Right cardiac atrium (tissue), 5 donors: ENCODE measurements around the gene F13A1. TPM values are rescaled to one million over a fixed set of nuclear protein-coding genes. Genes with fewer than 3 reads are reported as not detected.
A peak's percentile ranks its signal among the peaks of the same experiment; 100 is the strongest.

Source experiments
- ATAC-seq, 2 donors: fragments of 200-7000 bp; cut with Tn5 transposase; one replicate each; pipeline versions ENCODE4 v1.8.0 to v1.9.1; 2020; ENCODE audit warnings: moderate library complexity in 2 of 2, mild to moderate bottlenecking in 1 of 2
- DNase-seq, 3 donors: peaks; one replicate each; pipeline ENCODE4 v3.0.0-alpha.2; 2020
- H3K27ac ChIP-seq: one replicate; pipeline ENCODE4 v1.5.1; 2013; ENCODE audit warnings: mild to moderate bottlenecking, low read length, control low read depth, moderate library complexity
- H3K27me3 ChIP-seq: one replicate; pipeline ENCODE4 v1.6.1; 2013; ENCODE audit not compliant: control insufficient read depth, insufficient read depth
- H3K4me1 ChIP-seq: one replicate; pipeline ENCODE4 v1.6.1; 2013; ENCODE audit warnings: low read length; ENCODE audit not compliant: control insufficient read depth, insufficient read depth
- H3K4me3 ChIP-seq: one replicate; pipeline ENCODE4 v1.5.1; 2013; ENCODE audit warnings: low read length, control low read depth
- H3K9me3 ChIP-seq: one replicate; pipeline ENCODE4 v1.6.1; 2013; ENCODE audit warnings: low read length; ENCODE audit not compliant: control insufficient read depth
- WGBS: extraction: QIAGEN DNeasy Blood & Tissue Kit; methylation state at CpG from one replicate; pipeline ENCODE4 v1.1.7; 2013; 5-methylcytosine and 5-hydroxymethylcytosine counted together
- intact Hi-C, 4 donors: fragments of 100-400 bp; cut with DNase I; formaldehyde crosslinking; loops; one replicate each; pipeline versions ENCODE4 v1.11.0 to v1.14.0; 2022 to 2023
- polyA plus RNA-seq: library from polyadenylated mRNA; stranded (reverse); fragments of 200-250 nt; gene quantifications from one replicate; pipeline ENCODE4 v1.2.3, GENCODE V29; 2013
- total RNA-seq, 4 donors: library from RNA; stranded (reverse); fragmentation: NEBNext Ultra II Directional; extraction: Animal tissue kit (Norgen Biotek cat#: 25700); gene quantifications; one replicate each; pipeline ENCODE4 v1.2.1, GENCODE V29; 2021
- donor health status: healthy with polysubstance abuse.
- donor health status: DM: no; HTN: yes; CAD: no.
- donor health status: DM: no; HTN: no; CAD: no.
- donor health status: DM: no; HTN: yes; CAD: no; lungs with severe emphysema.
- donor health status: DM: yes; HTN: yes; CAD: no.

Gene F13A1
- total and polyA plus RNA-seq, 5 donors, result 9.4 to 140 (median 80.1) TPM

DNA sequence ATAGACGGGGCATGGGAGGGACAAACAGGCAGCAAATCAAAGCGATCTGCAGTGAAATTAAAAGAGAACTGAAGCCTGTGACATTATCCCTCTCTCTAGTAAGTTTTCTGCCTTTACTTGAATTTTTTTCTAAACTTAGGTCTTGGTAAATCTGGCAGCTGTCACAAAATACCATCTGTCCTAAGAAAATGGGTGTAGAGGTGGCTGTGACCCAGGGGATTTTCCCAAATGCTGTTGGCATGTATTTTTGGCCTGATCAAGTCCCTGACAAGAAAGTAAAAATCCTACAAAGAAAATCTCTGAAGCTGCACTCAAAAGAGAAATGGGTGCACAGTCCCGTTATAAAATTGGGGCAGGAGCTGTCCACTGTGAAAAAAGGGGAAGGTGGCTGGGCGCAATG is 30.2 kb upstream of the F13A1 start:
- Histone ChIP-seq H3K27ac (no peak overlapping the region), H3K27me3 (no peaks in the 10 kb centered on the region), H3K9me3 (no peaks in the 10 kb centered on the region), H3K4me3 (no peak overlapping the region), H3K4me1 (no peaks in the 10 kb centered on the region)
- intact Hi-C loops, result no loop called here
- DNase-seq, result no peak
- ATAC-seq, result no peak
- 87% methylated on average over 4 of the region's 4 CpGs for WGBS

- WGBS, result 79% methylated on average over 5 of the region's 5 CpGs
Measured at GRCh38 chr6:6348256-6348655, 27.8 kb upstream of the F13A1 start.

GRCh38 chr6:6346427-6347023 is 26.1 kb upstream of the F13A1 start:
- no peak for DNase-seq
- H3K9me3 ChIP-seq, result no peaks in the 10 kb centered on the region
- 57% methylated on average over 3 of the region's 3 CpGs for WGBS
- no peak overlapping the region for H3K27ac ChIP-seq
- ATAC-seq, result peak in 1 of 2 donors; percentile 45
- intact Hi-C loops, result no loop called here
- no peaks in the 10 kb centered on the region for H3K27me3 ChIP-seq
- no peaks in the 10 kb centered on the region for H3K4me1 ChIP-seq
- no peak overlapping the region for H3K4me3 ChIP-seq

More at GRCh38 chr6:6348256-6348655, 27.8 kb upstream of the F13A1 start:
- Histone ChIP-seq H3K9me3 (no peaks in the 10 kb centered on the region), H3K27ac (no peak overlapping the region), H3K4me3 (no peak overlapping the region), H3K4me1 (no peaks in the 10 kb centered on the region), H3K27me3 (no peaks in the 10 kb centered on the region)
- intact Hi-C loops, result no loop called here
- DNase-seq, result no peak
- no peak for ATAC-seq

- intact Hi-C loops, result no loop called here
- H3K9me3 ChIP-seq, result no peaks in the 10 kb centered on the region
- DNase-seq (peak in 1 of 3 donors; percentile 40), ATAC-seq (no peak)
- 49% methylated on average over 1 of the region's 1 CpG for WGBS
- no peak overlapping the region for H3K27ac ChIP-seq
- H3K4me1 ChIP-seq, result peaks cover 5% of the 10 kb centered on the region
- H3K27me3 ChIP-seq, result no peaks in the 10 kb centered on the region
- H3K4me3 ChIP-seq, result no peak overlapping the region
Measured at GRCh38 chr6:6333501-6333900, 13.0 kb upstream of the F13A1 start.

DNA sequence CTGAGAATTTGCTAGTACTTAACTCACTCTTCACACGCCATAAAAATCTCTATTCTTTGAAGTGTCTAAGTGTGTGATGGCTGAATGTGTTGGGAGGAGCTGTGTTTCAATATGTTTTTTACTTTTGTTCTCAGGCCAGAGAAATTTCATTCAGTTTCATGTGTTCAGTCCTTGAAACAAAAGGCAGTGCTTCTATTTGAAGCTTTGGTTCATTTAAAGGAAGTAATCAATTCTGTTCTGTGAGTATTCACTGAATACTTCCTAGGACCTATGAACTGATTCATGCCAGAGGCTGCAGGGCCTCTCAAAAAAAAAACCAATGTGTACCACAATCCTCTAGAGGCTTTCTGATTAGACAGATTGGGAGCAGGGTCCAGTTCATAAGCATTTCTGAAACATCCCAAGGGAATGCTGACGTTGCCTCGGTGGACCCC is 12.4 kb upstream of the F13A1 start:
- Histone ChIP-seq H3K4me3 (no peak overlapping the region), H3K4me1 (peaks cover 5% of the 10 kb centered on the region), H3K9me3 (no peaks in the 10 kb centered on the region), H3K27ac (no peak overlapping the region), H3K27me3 (no peaks in the 10 kb centered on the region)
- intact Hi-C loops, result no loop called here
- DNase-seq (no peak), ATAC-seq (no peak)
- 64% methylated on average over 3 of the region's 3 CpGs for WGBS

DNA sequence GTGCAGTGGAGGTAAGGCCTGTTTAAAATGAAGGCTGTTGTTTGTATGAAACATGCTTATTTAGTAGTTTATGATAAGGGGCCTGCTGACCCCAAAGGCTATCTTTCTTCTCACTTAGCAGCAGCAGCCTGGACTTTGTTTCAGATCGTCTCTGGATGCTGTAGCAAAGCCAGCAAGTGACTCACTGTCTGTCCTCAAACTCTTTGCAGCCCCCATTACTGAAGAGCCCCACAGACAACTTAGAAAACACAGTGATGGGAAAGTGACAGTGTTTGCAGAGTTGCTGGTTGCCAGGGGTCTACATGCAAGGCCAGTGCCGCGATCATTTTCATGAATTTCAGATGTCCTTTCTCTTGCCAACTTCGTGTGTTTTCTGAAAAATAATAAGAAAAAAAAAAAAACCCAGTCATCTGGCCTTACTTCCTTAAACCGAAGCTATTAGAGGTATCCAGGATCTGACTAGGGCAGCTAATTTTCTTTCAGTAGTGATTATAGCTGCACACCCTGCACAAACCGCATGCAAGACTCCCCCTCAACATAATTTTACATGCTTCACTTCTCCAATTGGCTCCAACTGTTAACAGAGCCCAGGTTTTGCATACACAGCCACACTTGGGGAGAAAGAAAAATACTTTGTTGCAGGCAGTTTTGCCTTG is 11.6 kb upstream of the F13A1 start:
- H3K27ac ChIP-seq, result peak overlapping the region; percentile 18
- 34% methylated on average over 6 of the region's 6 CpGs for WGBS
- DNase-seq (no peak), ATAC-seq (peak in 1 of 2 donors; percentile 59)
- peaks cover 5% of the 10 kb centered on the region for H3K4me1 ChIP-seq
- intact Hi-C loops, result no loop called here
- no peaks in the 10 kb centered on the region for H3K27me3 ChIP-seq
- no peaks in the 10 kb centered on the region for H3K9me3 ChIP-seq
- H3K4me3 ChIP-seq, result no peak overlapping the region

DNA sequence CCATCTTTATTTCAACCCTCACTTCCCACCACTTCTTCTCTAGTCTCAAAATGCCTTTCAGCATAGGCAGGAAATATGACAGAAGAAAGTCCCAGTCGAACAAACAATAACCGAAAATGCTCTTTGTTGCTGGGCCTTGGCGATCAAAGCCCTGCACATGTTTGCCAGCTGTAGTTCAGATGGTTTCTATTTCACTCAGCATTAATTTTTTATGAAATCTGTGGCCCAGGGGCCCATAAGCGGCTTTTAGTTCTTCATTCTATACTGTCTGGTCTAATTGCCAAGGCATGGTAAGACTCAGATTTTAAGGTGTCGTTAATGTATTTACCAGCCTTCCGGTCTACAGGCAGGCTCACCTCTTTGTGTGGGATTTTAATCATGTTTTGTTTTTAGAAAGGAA is 10.9 kb upstream of the F13A1 start:
- no peak overlapping the region for H3K4me3 ChIP-seq
- 67% methylated on average over 6 of the region's 6 CpGs for WGBS

DNA sequence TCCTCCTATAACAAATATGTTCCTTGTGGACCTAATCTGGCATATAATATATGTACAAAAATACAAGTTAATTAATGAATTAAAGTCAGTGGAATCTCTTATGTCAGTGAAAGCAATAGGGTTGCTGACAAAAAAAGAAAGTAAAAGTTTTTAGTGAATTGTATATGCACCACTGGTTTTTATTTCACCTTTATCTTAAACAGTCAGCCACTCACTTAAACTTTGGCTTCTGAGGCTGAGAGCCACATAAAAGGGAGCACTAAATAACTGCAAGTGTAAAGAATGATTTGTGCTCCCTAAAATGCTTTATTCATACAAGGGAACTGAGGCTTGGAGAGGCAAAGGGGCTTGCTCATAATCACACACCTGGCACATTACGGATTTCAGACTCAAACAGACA is 9.9 kb upstream of the F13A1 start:
- ATAC-seq, result no peak
- Histone ChIP-seq H3K9me3 (no peaks in the 10 kb centered on the region), H3K4me3 (no peak overlapping the region), H3K4me1 (peaks cover 5% of the 10 kb centered on the region), H3K27me3 (no peaks in the 10 kb centered on the region), H3K27ac (no peak overlapping the region)
- WGBS, result 98% methylated on average over 1 of the region's 1 CpG
- no peak for DNase-seq
- intact Hi-C loops, result no loop called here

More for the DNA sequence above, 10.9 kb upstream of the F13A1 start:
- DNase-seq (no peak), ATAC-seq (no peak)
- no peaks in the 10 kb centered on the region for H3K27me3 ChIP-seq
- intact Hi-C loops, result no loop called here
- no peak overlapping the region for H3K27ac ChIP-seq
- H3K4me1 ChIP-seq, result peaks cover 5% of the 10 kb centered on the region
- H3K9me3 ChIP-seq, result no peaks in the 10 kb centered on the region

- Histone ChIP-seq H3K27me3 (no peaks in the 10 kb centered on the region), H3K4me1 (peaks cover 5% of the 10 kb centered on the region), H3K9me3 (no peaks in the 10 kb centered on the region), H3K4me3 (no peak overlapping the region), H3K27ac (no peak overlapping the region)
- 81% methylated on average over 3 of the region's 3 CpGs for WGBS
- intact Hi-C loops, result no loop called here
- DNase-seq, result no peak
- no peak for ATAC-seq
Measured at GRCh38 chr6:6328451-6328850, 8.0 kb upstream of the F13A1 start.

DNA sequence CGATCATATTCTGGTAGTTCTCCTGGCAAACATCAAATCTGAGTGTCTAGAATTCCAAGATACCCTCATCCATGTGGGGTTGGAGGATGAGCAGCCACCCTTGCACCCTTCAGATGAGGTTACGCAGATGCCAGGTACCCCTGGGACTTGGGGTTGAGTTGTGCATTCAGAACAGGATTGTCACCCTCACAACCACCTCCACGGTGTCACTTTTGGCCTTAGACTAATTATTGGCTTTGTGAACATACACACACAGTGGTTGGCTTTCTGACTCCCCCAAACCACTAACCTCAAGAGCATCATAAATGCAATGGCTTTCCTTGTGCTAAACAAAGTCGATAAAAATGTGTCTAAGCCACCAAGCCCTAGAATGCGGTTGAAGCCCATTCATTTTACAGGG is 2.9 kb upstream of the F13A1 start:
- WGBS, result 95% methylated on average over 5 of the region's 5 CpGs
- H3K4me1 ChIP-seq, result no peaks in the 10 kb centered on the region
- no peaks in the 10 kb centered on the region for H3K27me3 ChIP-seq
- DNase-seq, result no peak
- no peak overlapping the region for H3K27ac ChIP-seq
- no peak overlapping the region for H3K4me3 ChIP-seq
- H3K9me3 ChIP-seq, result no peaks in the 10 kb centered on the region
- intact Hi-C loops, result no loop called here
- no peak for ATAC-seq

GRCh38 chr6:6320901-6321300 is 439 bp upstream of the F13A1 start:
- Histone ChIP-seq H3K9me3 (no peaks in the 10 kb centered on the region), H3K27me3 (no peaks in the 10 kb centered on the region), H3K4me3 (no peak overlapping the region), H3K4me1 (no peaks in the 10 kb centered on the region), H3K27ac (no peak overlapping the region)
- DNase-seq, result no peak
- intact Hi-C loops, result no loop called here
- no peak for ATAC-seq
- 25% methylated on average over 4 of the region's 4 CpGs for WGBS
